GM19099 (cell line): ENCODE data around the gene AUTS2.

ENCODE experiments used
- POLR2A ChIP-seq: IDR thresholded peaks from 3 replicates; pipeline ENCODE4 v1.6.1; 2011; ENCODE audit warnings: low read depth; ENCODE audit not compliant: insufficient read length; ENCODE audit errors: extremely low read depth

The AUTS2 gene

DNA sequence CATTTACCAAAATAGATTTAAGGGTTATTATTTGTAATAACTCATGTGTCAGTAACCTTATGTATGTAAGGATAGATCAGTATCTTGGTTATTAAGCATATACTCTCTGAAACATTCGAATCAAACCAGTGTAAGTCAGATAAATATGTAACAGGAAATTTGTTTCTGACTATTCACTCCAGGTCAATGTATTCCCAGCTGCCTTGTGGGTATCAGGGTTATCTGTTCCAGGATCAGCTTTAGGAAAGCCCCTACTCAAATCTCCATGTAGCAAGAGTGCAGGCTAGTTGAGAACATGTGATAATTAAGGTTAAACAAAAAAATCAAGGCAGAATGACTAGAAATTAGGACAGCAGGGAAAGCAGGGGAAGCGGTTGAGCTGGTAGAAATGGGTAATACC is 201.7 kb downstream of the AUTS2 start:
- TF ChIP-seq POLR2A = no peak

DNA sequence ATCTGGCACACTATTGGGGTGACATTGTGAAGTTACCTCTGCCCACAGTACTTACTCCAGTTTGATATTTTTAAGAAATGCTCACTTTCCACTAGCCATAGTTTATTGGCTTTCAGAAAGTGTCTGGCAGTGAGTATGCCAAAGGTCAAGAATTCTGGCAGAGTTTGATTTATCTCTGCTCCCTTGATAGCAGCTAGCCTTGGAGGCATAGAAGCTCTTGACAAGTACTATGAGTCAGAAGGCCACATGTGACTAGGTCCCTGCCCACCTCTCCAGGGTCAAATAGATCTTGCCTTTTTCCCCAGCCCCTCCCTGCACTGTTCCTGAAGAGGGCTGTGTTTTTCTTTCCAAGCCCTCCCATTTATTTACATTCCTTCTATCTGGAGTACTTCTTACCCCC is 202.2 kb downstream of the AUTS2 start:
- TF ChIP-seq POLR2A = no peak

DNA sequence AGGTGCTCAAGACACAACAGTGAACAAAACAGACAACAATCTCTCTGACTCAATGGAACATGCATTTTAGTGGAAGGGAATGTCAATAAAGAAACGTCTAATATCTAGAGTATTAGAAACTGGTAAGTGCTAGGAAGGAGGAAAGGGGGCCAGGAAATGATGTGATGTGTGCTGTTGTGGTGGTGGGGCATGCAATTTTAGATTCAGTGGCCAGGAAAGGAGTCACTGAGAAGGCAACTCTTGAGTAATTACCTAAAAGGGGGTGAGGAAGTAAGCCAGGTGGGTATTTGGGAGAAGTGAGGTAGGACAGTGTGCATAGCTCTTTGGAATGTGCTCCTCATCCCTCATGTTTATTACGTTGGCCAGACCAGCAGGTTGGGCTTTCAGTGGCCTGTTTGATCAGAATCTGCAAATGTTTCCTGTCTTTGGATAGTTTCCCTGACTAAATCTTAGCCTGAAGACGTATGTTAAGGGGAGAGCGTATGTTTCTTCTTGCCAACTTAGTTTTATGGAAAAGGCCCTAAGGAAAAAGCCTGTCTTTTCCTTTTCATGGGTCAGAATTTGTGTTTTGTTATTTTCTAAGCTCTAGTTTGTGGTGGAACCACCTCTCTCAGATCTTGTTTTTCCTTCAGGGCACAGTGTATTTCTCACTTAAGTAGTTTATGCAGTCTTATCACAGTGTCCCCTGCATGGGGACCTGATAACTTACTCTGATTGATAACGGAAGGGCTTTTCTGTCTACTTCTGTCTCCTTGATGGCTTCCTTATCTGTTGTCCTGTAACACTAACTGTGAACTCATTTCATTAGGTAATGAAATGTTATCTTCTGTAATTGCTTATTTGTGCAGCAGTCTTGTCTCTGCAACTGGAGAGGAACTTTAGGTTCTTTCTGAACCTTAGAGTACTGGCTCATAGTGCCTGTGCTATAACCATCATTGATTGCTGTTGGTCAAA is 203.7 kb downstream of the AUTS2 start:
- no peak for TF ChIP-seq POLR2A

DNA sequence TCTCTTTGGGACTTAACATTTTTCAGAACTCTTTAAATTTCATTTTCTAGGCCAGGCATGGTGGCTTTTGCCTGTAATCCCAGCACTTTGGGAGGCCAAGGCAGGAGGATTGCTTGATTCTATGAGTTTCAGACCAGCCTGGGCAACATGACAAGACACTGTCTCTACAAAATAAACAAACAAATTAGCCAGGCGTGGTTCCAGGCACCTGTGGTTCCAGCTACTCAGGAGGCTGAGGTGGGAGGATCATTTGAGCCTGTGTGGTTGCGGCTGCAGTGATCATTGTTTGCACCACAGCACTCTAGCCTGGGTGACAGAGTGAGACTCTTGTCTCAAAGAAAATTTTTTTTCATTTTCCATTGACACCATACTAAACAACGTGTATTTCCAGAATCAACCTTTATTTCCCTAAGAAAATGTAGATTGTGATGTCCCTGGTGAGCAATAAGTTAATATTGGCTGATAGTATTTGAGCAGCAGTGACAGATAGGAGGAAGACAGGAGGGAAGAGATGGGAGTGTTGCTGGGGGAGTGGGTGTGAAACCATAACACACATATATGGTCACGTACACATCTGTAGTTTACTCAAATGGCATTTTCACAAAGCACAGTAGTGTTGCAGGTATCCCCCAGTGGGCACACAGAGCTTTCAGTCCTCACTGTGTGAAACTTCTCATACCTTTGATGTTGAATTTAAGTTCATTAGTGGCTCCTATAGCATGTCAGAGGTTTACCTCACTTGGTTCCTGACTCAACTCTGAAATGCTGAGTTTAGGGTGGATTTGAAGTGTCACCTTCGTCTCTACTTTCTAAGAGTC is 205.6 kb downstream of the AUTS2 start:
- no peak for TF ChIP-seq POLR2A

DNA sequence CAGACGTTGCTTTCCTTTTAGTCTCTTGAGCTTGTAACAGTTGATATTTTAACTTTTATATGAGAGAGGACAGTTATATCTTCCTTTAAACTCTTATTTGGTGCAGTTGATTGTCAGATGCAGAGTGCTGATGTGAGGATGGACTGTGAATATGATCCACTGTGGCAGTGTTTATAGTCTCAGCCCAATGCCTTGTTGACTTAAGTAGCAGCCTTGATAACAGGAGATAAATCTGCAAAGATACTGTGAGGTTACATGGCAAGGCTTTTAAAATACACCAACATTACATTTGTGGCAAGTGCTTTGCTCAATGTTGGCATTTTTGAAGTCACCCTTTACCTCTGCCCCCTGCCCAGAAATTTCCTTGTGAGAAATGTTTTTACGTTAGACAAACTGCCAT is 206.7 kb downstream of the AUTS2 start:
- no peak for TF ChIP-seq POLR2A

DNA sequence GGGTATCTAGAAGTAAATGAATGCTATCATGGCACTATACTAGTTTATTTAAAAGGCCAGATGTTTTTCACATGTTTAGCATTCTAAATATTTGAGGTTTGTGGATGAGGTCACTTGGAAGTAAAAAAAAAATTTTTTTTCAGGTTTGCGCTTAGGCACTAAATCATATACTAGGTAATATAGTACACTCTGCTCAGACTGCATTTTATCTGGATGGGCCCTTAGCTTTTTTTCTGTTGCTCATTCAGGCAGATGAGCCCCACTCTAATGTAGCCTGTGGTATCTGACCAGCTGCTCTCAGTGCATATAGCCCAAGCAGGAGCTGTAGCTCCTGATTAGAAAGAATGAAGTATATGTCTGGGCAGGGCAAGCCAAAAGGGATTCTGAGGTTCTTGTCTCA is 210.1 kb downstream of the AUTS2 start:
- no peak for TF ChIP-seq POLR2A

DNA sequence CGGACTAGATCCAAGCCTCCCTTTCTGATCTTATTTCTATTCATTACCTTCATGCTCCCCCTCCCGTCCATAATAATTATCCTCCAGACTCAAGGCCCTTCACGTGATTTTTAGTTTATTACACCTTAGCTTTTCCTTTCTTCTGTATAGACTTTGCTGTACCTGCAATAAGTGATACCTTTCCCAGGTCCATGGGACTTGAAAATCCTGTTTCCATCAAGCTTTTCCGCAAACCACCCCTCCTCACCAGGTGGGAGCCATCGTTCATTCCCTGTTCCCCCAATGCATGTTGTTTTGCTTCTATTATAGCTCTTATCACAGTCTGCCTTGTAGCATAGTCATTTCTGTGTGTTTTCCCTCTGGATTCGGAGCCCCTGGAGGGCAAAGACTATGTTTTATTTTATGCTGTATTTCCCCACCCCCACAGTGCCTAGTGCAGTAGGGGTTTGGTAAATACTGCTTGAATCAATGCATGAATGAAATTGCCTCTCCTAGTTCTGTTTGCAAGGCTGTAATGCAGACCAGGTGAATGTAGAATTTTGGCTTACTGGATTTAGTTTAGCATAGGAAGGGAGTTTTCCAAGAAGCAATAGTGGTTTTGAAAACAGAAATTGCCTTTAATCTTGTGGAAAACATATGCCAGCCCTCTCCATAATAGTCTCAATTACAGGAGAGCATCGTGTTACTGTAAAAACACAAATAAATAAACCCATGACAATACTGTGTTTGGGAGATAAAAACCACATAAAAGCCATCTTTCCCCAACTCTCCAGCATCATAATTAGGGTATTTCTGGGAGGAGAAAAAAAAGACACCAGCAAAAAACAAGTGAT is 213.4 kb downstream of the AUTS2 start:
- TF ChIP-seq POLR2A = no peak

DNA sequence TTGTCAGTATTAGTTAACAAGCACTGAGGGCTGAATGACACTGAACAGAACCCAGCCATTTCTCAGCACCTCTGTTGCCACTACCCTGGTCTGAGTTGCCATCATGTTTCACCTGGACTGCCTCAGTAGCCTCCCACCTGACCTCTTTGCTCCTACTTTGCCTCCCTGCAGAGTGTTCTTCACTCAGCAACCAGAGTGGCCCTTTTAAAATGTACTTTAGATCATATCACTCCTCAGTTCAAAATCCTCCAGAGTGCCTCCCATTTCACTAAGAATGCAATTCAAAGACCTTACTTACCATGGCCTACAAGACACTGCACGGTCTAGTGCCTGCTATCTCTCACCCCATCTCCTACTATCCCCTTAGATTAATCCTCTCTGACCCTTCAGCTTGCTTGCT is 214.5 kb downstream of the AUTS2 start:
- no peak for TF ChIP-seq POLR2A

DNA sequence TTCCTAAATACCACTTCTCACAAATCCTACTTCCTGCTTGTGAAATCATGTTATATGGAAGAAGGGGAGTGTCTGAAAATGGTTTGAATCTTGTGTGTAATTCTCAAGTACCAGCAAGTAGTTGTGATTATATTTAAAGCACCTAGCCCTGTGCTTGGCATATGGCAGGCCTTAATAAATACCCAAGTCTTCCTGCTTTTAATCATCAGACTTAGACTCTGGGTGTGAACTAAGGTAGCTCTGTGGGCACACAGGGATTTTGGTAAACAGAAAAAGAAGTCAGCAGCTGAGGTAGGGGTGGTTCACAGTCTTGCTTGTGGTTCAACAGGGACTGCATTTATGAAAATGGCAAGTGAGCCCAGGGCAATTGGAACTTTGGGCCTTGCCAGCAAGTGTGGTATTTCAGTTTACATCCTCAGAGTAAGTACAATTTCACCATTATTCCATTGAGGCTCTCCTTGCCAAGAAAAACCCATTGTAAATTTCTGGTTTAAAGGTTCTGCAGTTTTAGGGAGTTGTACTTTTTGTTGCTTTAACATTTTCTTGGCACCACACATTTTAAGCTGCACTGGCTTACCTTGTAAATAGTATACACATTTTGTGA is 215.5 kb downstream of the AUTS2 start:
- no peak for TF ChIP-seq POLR2A

DNA sequence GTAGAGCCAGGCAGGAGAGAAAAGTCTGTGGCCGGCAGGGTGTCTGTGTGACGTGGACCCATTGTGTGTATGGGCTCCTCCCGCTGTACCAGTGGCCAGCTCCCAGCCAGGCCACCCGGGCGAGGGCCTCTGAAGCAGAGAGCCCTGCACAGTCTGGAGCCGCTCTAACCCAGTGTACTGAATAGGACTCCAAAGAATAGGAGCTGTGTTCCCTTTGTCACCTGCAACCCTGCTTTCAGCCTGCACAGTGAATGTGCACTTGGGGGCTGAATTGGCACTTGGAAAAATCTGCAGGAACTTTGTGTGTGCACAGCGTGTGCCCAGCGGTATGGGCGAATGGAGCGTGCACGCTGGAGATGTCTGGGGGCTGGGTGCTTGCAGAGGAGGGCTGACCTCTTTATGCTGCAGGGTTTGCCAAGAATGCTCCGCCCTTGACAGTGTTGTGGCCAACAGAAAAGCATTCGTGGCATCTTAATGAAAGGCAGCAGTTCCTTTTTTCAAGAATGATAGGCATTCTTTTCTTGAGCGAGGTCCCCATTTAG is 216.2 kb downstream of the AUTS2 start:
- no peak for TF ChIP-seq POLR2A

DNA sequence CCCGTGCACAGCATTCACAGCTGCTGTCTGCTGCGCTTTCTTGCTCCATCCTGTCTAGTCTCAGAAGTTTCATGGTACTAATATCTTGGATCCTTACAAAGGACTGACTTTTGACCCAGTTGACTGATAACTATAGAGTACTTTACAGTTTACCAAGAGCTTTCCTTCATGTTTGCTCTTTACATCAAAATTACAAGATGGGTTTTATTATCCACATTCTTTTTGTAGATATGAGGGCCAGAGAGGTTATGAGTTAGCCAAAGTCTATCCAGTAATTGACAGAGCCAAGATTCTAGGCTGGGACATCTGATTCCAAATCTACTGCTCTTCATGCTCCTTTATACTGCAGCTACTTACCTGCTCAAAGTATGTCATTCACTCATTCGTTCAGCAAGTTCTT is 218.2 kb downstream of the AUTS2 start:
- TF ChIP-seq POLR2A = no peak

DNA sequence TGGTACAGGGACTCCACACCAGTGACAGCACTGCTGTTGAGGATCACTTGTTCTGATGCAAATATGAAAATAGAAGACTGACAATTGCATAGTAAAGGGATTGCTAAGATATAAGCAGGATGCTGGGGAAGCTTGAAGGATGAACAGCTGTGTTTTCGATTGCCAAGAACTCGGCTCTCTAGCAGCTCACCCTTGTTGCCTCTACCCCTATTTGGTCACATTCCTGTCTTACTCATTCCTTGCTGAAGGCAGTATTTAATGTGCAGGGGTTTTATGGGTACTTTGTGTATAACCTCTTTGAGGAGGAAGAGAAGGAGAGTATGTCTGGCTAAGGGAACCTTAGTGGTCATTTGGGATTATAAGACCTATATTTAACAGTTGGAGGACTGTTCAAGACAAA is 218.8 kb downstream of the AUTS2 start:
- no peak for TF ChIP-seq POLR2A

DNA sequence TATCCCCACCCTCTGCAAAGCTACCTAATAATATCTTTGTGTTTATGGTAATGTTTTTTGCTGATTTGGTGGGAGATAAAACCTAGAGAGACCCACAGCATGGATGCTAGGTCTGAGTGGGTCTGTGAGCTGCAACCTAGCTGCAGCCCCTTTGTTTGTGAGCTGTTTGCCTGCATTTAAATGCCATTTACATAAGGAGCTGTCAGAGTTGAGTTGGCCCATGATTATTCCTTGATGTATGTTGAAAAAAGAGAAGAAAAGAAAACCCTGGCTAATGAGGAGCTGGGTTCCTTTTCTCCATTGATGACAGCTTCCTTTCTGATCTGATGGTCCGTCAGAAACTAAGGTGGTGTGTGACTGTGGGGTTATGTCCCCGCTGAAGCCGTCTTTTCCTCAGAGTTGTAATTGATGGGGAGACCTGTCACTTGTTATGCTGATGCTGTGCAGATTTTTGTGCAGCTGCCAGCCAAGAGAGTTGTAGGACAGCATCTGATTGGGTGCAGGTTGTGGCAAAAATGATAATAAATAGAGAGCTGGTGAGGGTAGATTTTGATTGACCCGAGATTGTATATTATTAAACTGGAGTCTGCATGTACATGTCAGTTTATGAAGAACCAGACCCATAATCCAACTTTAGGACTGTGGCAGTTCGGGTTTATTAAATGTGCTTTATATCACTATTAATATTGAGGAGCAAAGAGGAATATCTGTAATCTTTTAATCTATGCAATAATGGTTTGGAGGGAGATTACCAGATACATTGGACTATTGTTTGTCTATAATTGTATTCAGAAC is 219.8 kb downstream of the AUTS2 start:
- TF ChIP-seq POLR2A = no peak
